ENCODE measurements around the gene SOAT2. TPM values are rescaled to one million over a fixed set of nuclear protein-coding genes. Genes with fewer than 3 reads are reported as not detected.
A peak's percentile ranks its signal among the peaks of the same experiment; 100 is the strongest.

SOAT2 gene
- total and polyA plus RNA-seq, 2 donors (not counting 3 experiments of a cell fraction or from before 2014, with no cell fraction given) = not detected

DNA sequence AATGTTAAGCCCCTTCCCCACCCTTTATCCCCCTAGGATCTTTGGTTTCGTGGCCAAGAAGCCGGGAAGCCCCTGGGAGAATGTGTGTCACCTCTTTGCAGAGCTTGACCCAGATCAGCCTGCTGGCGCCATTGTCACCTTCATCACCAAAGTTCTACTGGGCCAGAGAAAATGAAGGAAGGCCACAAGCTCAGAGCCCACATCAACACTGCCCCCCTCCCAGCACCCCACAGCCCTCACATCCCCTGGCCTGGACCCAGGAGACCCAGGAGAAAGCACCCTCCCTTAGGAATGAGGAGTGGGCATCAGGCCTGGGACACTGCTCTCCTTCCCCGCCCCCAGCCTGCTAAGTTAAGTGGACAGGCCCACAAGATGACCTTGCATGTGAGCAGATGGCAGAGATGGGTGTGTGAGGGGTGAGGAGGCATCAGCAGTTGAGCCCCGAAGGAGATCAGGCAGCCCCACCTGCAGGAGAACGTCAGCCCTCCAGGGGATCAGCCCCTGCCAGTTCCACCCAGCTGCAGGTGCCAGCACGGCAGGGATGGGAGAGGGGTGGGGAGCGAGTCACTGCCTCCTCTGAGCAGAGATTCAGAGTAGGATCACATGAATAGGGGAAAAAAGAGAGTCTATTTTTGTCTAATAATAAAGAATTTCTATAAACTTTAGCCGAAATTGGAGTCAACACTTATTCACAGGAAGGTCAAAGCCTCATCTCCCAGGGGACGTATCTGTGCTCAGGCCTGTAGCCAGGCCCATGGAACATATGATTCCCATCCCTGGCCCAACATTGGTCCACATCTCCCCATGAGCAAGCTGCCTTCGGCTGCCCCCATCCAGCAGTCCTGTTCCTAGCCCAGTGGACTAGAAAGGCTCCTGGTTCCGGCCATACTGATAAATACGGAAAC is 39.3 kb upstream of the SOAT2 start:
- H2AFZ ChIP-seq (ENCODE audit: low read depth, low read length) = no peak overlapping the region
- H3K27me3 ChIP-seq (ENCODE audit: control insufficient read depth in 2 of 2, insufficient read depth in 2 of 2, low read length in 2 of 2) = no peaks in the 10 kb centered on the region
- no peak overlapping the region for H3K4me3 ChIP-seq (replicated peaks in 1 of 3; ENCODE audit: insufficient read depth in 1 of 3, low read depth in 1 of 3, low read length in 3 of 3)
- FAIRE-seq = no peak
- peaks cover 5 to 31% of the 10 kb centered on the region in 2 experiments for H3K36me3 ChIP-seq (ENCODE audit: control insufficient read depth in 2 of 2, extremely low read depth in 1 of 2, insufficient read depth in 2 of 2, low read length in 2 of 2)
- H3K9me3 ChIP-seq (replicated peaks; ENCODE audit: control insufficient read depth, insufficient read depth, low read length) = no peaks in the 10 kb centered on the region
- H3K4me2 ChIP-seq (ENCODE audit: insufficient read depth, low read length) = no peak overlapping the region
- dilution Hi-C loops (cut with MboI; ENCODE audit: extremely low pct_ligation_motif_present, low sequenced_read_pairs) (no loop called here), intact Hi-C loops (cut with micrococcal nuclease) (no loop called here)
- H3K9ac ChIP-seq (replicated peaks; ENCODE audit: extremely low read depth, insufficient read depth, low read length) = no peak overlapping the region
- no peak for DNase-seq (ENCODE audit: low read depth, low spot score)
- peaks cover 32% of the 10 kb centered on the region for H3K4me1 ChIP-seq (ENCODE audit: control insufficient read depth, extremely low read depth, insufficient read depth, low read length)
- no peaks in the 10 kb centered on the region for H3K9me1 ChIP-seq (replicated peaks; ENCODE audit: control insufficient read depth, extremely low read depth, insufficient read depth, low read length)
- TSS peak; percentile 55 for BruUV-seq (replicated peaks)
- TF ChIP-seq, protein P1, sequence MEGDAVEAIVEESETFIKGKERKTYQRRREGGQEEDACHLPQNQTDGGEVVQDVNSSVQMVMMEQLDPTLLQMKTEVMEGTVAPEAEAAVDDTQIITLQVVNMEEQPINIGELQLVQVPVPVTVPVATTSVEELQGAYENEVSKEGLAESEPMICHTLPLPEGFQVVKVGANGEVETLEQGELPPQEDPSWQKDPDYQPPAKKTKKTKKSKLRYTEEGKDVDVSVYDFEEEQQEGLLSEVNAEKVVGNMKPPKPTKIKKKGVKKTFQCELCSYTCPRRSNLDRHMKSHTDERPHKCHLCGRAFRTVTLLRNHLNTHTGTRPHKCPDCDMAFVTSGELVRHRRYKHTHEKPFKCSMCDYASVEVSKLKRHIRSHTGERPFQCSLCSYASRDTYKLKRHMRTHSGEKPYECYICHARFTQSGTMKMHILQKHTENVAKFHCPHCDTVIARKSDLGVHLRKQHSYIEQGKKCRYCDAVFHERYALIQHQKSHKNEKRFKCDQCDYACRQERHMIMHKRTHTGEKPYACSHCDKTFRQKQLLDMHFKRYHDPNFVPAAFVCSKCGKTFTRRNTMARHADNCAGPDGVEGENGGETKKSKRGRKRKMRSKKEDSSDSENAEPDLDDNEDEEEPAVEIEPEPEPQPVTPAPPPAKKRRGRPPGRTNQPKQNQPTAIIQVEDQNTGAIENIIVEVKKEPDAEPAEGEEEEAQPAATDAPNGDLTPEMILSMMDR (IDR thresholded peaks at IDR 0.05; ENCODE audit: extremely low read depth in 1 of 2, insufficient read depth in 1 of 2, low read depth in 1 of 2, low read length in 2 of 2) = no peak
- TF ChIP-seq FOS (IDR thresholded peaks at IDR 0.05; ENCODE audit: borderline replicate concordance, insufficient read depth, low read length) (no peak), MYC (IDR thresholded peaks at IDR 0.05; ENCODE audit: low read depth, low read length) (no peak), EZH2 (IDR thresholded peaks at IDR 0.05; ENCODE audit: borderline replicate concordance, low read depth, low read length, severe bottlenecking) (no peak), GATA2 (IDR thresholded peaks at IDR 0.05; ENCODE audit: insufficient read depth, insufficient read length, low read depth, low read length) (no peak), JUN (IDR thresholded peaks at IDR 0.05; ENCODE audit: borderline replicate concordance, insufficient read depth, insufficient read length, low read depth) (no peak), POLR2AphosphoS5 (IDR thresholded peaks at IDR 0.05; ENCODE audit: insufficient read depth, low read depth, low read length) (no peak), POLR2A (IDR thresholded peaks at IDR 0.05; ENCODE audit: low read depth, low read length) (no peak)
- TF ChIP-seq, protein P2, sequence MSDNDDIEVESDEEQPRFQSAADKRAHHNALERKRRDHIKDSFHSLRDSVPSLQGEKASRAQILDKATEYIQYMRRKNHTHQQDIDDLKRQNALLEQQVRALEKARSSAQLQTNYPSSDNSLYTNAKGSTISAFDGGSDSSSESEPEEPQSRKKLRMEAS (IDR thresholded peaks at IDR 0.05; ENCODE audit: insufficient read depth, insufficient read length) = no peak
- ChIA-PET CTCF (interaction anchor here (0.9 to 14.2 kb wide), 7 partner anchors 10 to 135 kb away, joined by 3 to 463 read pairs (median 79); partner anchors contain the start of genes IGFBP6, SOAT2, SPRYD3 and TNS2), POLR2A (no interaction called here)
- H4K20me1 ChIP-seq (replicated peaks; ENCODE audit: control insufficient read depth, extremely low read depth, insufficient read depth, low read length) = no peaks in the 10 kb centered on the region
- H3K79me2 ChIP-seq (ENCODE audit: control insufficient read depth, insufficient read depth, low read length) = no peaks in the 10 kb centered on the region
- no peak overlapping the region for H3K27ac ChIP-seq (ENCODE audit: insufficient read depth, low read depth, low read length)

Measured in endothelial cell of umbilical vein (primary cell).